Skeletal muscle tissue (tissue), 4 donors: Measurements from ENCODE around the gene TMEM150B. TPM values are rescaled to one million over a fixed set of nuclear protein-coding genes. Genes with fewer than 3 reads are reported as not detected.

ENCODE experiments used
- H3K27ac ChIP-seq: one replicate; pipeline ENCODE4 v1.7.0; 2013; ENCODE audit warnings: mild to moderate bottlenecking, low read depth, low read length, inconsistent platforms
- H3K27me3 ChIP-seq, 3 donors: one replicate each; pipeline ENCODE4 v1.7.0; 2013; ENCODE audit warnings: low read length in 3 of 3; ENCODE audit not compliant: control insufficient read depth in 3 of 3, insufficient read depth in 3 of 3
- H3K36me3 ChIP-seq, 3 donors: one replicate each; pipeline ENCODE4 v1.7.0; 2013; ENCODE audit warnings: low read length in 3 of 3; ENCODE audit not compliant: control insufficient read depth in 3 of 3, insufficient read depth in 3 of 3
- H3K4me1 ChIP-seq, 3 donors: one replicate each; pipeline ENCODE4 v1.7.0; 2013; ENCODE audit warnings: low read length in 3 of 3, mild to moderate bottlenecking in 3 of 3; ENCODE audit not compliant: control insufficient read depth in 3 of 3, insufficient read depth in 3 of 3
- H3K4me3 ChIP-seq, 3 donors: one replicate each; pipeline ENCODE4 v1.7.0; 2013; ENCODE audit warnings: low read length in 3 of 3
- H3K9ac ChIP-seq, 3 donors: one replicate each; pipeline ENCODE4 v1.7.0; 2013; ENCODE audit warnings: low read length in 3 of 3, mild to moderate bottlenecking in 3 of 3, moderate library complexity in 2 of 3, low read depth in 1 of 3
- H3K9me3 ChIP-seq, 3 donors: one replicate each; pipeline ENCODE4 v1.7.0; 2013; ENCODE audit warnings: low read length in 3 of 3; ENCODE audit not compliant: control insufficient read depth in 3 of 3
- total RNA-seq: library from RNA; depleted of rRNA; stranded (reverse); fragments of >200 nt; gene quantifications from one replicate; pipeline ENCODE4 v1.2.3, GENCODE V29; 2014
- donor health status: Osteomylitis.

Gene TMEM150B
- 0.52 TPM for total RNA-seq

- H3K4me3 ChIP-seq = no peak within 1 kb of the TSS
- H3K27ac ChIP-seq = peak within 1 kb of the TSS; percentile 69
- H3K27me3 ChIP-seq = peaks cover 0 to 10% (median 8%) of the 10 kb centered on the region in 3 donors
- H3K9me3 ChIP-seq = no peaks in the 10 kb centered on the region
- H3K4me1 ChIP-seq = peaks cover 0 to under 1% (median 0%) of the 10 kb centered on the region in 3 donors
- H3K9ac ChIP-seq = no peak within 1 kb of the TSS
- no peaks in the 10 kb centered on the region for H3K36me3 ChIP-seq
Observed at GRCh38 chr19:55325172-55325571, at the start of gene TMEM150B. TMEM150B (minus strand) TSS chr19:55325341; CDS start chr19:55321036, 4,305 bp downstream.

- H3K27ac ChIP-seq = no peak overlapping the region
- no peak overlapping the region for H3K4me3 ChIP-seq
- no peaks in the 10 kb centered on the region for H3K9me3 ChIP-seq
- H3K36me3 ChIP-seq = no peaks in the 10 kb centered on the region
- peaks cover 0 to 4% (median 0%) of the 10 kb centered on the region in 3 donors for H3K4me1 ChIP-seq
- H3K27me3 ChIP-seq = peaks cover 57 to 70% (median 70%) of the 10 kb centered on the region in 3 donors
- H3K9ac ChIP-seq = no peak overlapping the region
Observed at GRCh38 chr19:55373993-55374757, 49.0 kb upstream of the TMEM150B start.

- H3K36me3 ChIP-seq = no peaks in the 10 kb centered on the region
- H3K27ac ChIP-seq = no peak overlapping the region
- H3K4me1 ChIP-seq = peaks cover 0 to 4% (median 0%) of the 10 kb centered on the region in 3 donors
- H3K4me3 ChIP-seq = no peak overlapping the region
- H3K9ac ChIP-seq = no peak overlapping the region
- no peaks in the 10 kb centered on the region for H3K9me3 ChIP-seq
- H3K27me3 ChIP-seq = peaks cover 64 to 77% (median 75%) of the 10 kb centered on the region in 3 donors
Observed at GRCh38 chr19:55373306-55373992, 48.3 kb upstream of the TMEM150B start.

- no peak overlapping the region for H3K27ac ChIP-seq
- peaks cover 70 to 77% (median 74%) of the 10 kb centered on the region in 3 donors for H3K27me3 ChIP-seq
- peaks cover 0 to 4% (median 0%) of the 10 kb centered on the region in 3 donors for H3K4me1 ChIP-seq
- no peak overlapping the region for H3K9ac ChIP-seq
- no peak overlapping the region for H3K4me3 ChIP-seq
- no peaks in the 10 kb centered on the region for H3K9me3 ChIP-seq
- H3K36me3 ChIP-seq = no peaks in the 10 kb centered on the region
Observed at GRCh38 chr19:55372316-55373081, 47.4 kb upstream of the TMEM150B start.

GRCh38 chr19:55370305-55370988, 45.3 kb upstream of the TMEM150B start, which contains the start of gene IL11:
IL11 (minus strand) TSS chr19:55370463; CDS start chr19:55370310, 153 bp downstream.
- Histone ChIP-seq H3K36me3 (no peaks in the 10 kb centered on the region), H3K27ac (no peak within 1 kb of the TSS), H3K9me3 (no peaks in the 10 kb centered on the region), H3K9ac (no peak within 1 kb of the TSS), H3K4me3 (peak within 1 kb of the TSS in 1 of 3 donors; percentile 40), H3K4me1 (peaks cover 0 to 4% (median 0%) of the 10 kb centered on the region in 3 donors), H3K27me3 (peaks cover 56 to 62% (median 58%) of the 10 kb centered on the region in 3 donors)

GRCh38 chr19:55369653-55370304, 44.6 kb upstream of the TMEM150B start:
- H3K4me3 ChIP-seq = peak overlapping the region in 1 of 3 donors; percentile 40
- no peaks in the 10 kb centered on the region for H3K36me3 ChIP-seq

GRCh38 chr19:55368701-55369563, 43.8 kb upstream of the TMEM150B start:
- Histone ChIP-seq H3K9ac (no peak overlapping the region), H3K9me3 (no peaks in the 10 kb centered on the region), H3K27ac (no peak overlapping the region), H3K4me1 (peaks cover 0 to 3% (median 0%) of the 10 kb centered on the region in 3 donors), H3K27me3 (peaks cover 48 to 53% (median 52%) of the 10 kb centered on the region in 3 donors), H3K36me3 (no peaks in the 10 kb centered on the region), H3K4me3 (no peak overlapping the region)

More at GRCh38 chr19:55369653-55370304, 44.6 kb upstream of the TMEM150B start:
- Histone ChIP-seq H3K27me3 (peaks cover 51 to 59% (median 55%) of the 10 kb centered on the region in 3 donors), H3K4me1 (peaks cover 0 to 4% (median 0%) of the 10 kb centered on the region in 3 donors), H3K27ac (no peak overlapping the region), H3K9ac (no peak overlapping the region), H3K9me3 (no peaks in the 10 kb centered on the region)

- Histone ChIP-seq H3K9me3 (no peaks in the 10 kb centered on the region), H3K9ac (no peak overlapping the region), H3K4me1 (peaks cover 0 to 3% (median 0%) of the 10 kb centered on the region in 3 donors), H3K27ac (no peak overlapping the region), H3K4me3 (no peak overlapping the region), H3K36me3 (no peaks in the 10 kb centered on the region), H3K27me3 (peaks cover 42 to 47% (median 47%) of the 10 kb centered on the region in 3 donors)
Observed at GRCh38 chr19:55368106-55368505, 43.0 kb upstream of the TMEM150B start.
